ENCODE measurements around the gene CTLA4. TPM values are rescaled to one million over a fixed set of nuclear protein-coding genes. Genes with fewer than 3 reads are reported as not detected.

The CTLA4 gene
- total and polyA plus RNA-seq, 9 of the 15 experiments (the other 6 are each of a cell fraction or from before 2014, with no cell fraction given): 0.10 to 0.22 (median 0.11) TPM; not detected in 4

GRCh38 chr2:203891474-203891873 lies 23.9 kb downstream of the CTLA4 start:
- no peaks in the 10 kb centered on the region for H3K4me1 ChIP-seq (replicated peaks in 1 of 2; ENCODE audit: control insufficient read depth in 2 of 2, insufficient read depth in 2 of 2, low read length in 2 of 2)
- H2AFZ ChIP-seq (ENCODE audit: low read depth, low read length): no peak overlapping the region
- H3K9me3 ChIP-seq (replicated peaks; ENCODE audit: control insufficient read depth, insufficient read depth, low read depth, low read length): no peaks in the 10 kb centered on the region
- H3K36me3 ChIP-seq (ENCODE audit: control insufficient read depth, insufficient read depth, low read length): no peaks in the 10 kb centered on the region
- H3K4me2 ChIP-seq (ENCODE audit: insufficient read depth, low read length): no peak overlapping the region
- FAIRE-seq: no peak
- intact Hi-C loops (cut with micrococcal nuclease): no loop called here
- ChIA-PET POLR2A (no interaction called here), CTCF (ENCODE audit: low intra/inter-chr PET ratio) (no interaction called here)
- no peaks in the 10 kb centered on the region for H4K20me1 ChIP-seq (replicated peaks; ENCODE audit: control insufficient read depth, insufficient read depth, low read length)
- no peak overlapping the region for H3K9ac ChIP-seq (ENCODE audit: insufficient read depth in 1 of 2, low read depth in 2 of 2, low read length in 2 of 2)
- H3K79me2 ChIP-seq (ENCODE audit: control insufficient read depth, insufficient read depth, low read length): no peaks in the 10 kb centered on the region
- no peaks in the 10 kb centered on the region for H3K27me3 ChIP-seq (ENCODE audit: control insufficient read depth in 2 of 2, insufficient read depth in 2 of 2, low read length in 2 of 2)
- H3K27ac ChIP-seq (ENCODE audit: extremely low read depth, low read depth, low read length): no peak overlapping the region
- DNase-seq (ENCODE audit: extremely low read depth in 1 of 4, low spot score in 3 of 4): no peak
- 0% methylated on average over 2 of the region's 2 CpGs for WGBS (ENCODE audit: insufficient coverage, low coverage, missing lambda C conversion rate)
- no TSS peak for BruUV-seq (replicated peaks)
- in situ Hi-C loops (cut with MboI): no loop called here
- no peaks in the 10 kb centered on the region for H3K9me1 ChIP-seq (ENCODE audit: control insufficient read depth, insufficient read depth, low read length)
- no peak for ATAC-seq
- no peak overlapping the region for H3K4me3 ChIP-seq
- TF ChIP-seq CBX5 (IDR thresholded peaks at IDR 0.05; ENCODE audit: borderline replicate concordance, low read depth) (no peak), CBFB (CRISPR knock-in tag; IDR thresholded peaks at IDR 0.05) (no peak), MAFF (IDR thresholded peaks at IDR 0.05; ENCODE audit: low read length) (no peak), CEBPB (tag; IDR thresholded peaks at IDR 0.05) (no peak), SIX5 (IDR thresholded peaks at IDR 0.05; ENCODE audit: borderline replicate concordance in 1 of 2, insufficient read depth in 1 of 2, low read depth in 1 of 2, low read length in 2 of 2) (no peak), BCL6 (CRISPR knock-in tag; IDR thresholded peaks at IDR 0.05) (no peak), PCBP2 (IDR thresholded peaks at IDR 0.05; ENCODE audit: low read depth, low read length, poor library complexity, severe bottlenecking) (no peak), PRMT5 (CRISPR knock-in tag; IDR thresholded peaks at IDR 0.05) (no peak), HBP1 (CRISPR knock-in tag; IDR thresholded peaks at IDR 0.05) (no peak), NR2F6 (CRISPR knock-in tag; IDR thresholded peaks at IDR 0.05) (no peak), GABPB2 (CRISPR knock-in tag; conservative IDR thresholded peaks at IDR 0.05) (no peak), DMBX1 (CRISPR knock-in tag; IDR thresholded peaks at IDR 0.05; ENCODE audit: borderline replicate concordance) (no peak), BCLAF1 (IDR thresholded peaks at IDR 0.05; ENCODE audit: borderline replicate concordance in 1 of 2, control insufficient read depth in 1 of 2, low read depth in 2 of 2, low read length in 1 of 2) (no peak)
- TF ChIP-seq, protein P1, sequence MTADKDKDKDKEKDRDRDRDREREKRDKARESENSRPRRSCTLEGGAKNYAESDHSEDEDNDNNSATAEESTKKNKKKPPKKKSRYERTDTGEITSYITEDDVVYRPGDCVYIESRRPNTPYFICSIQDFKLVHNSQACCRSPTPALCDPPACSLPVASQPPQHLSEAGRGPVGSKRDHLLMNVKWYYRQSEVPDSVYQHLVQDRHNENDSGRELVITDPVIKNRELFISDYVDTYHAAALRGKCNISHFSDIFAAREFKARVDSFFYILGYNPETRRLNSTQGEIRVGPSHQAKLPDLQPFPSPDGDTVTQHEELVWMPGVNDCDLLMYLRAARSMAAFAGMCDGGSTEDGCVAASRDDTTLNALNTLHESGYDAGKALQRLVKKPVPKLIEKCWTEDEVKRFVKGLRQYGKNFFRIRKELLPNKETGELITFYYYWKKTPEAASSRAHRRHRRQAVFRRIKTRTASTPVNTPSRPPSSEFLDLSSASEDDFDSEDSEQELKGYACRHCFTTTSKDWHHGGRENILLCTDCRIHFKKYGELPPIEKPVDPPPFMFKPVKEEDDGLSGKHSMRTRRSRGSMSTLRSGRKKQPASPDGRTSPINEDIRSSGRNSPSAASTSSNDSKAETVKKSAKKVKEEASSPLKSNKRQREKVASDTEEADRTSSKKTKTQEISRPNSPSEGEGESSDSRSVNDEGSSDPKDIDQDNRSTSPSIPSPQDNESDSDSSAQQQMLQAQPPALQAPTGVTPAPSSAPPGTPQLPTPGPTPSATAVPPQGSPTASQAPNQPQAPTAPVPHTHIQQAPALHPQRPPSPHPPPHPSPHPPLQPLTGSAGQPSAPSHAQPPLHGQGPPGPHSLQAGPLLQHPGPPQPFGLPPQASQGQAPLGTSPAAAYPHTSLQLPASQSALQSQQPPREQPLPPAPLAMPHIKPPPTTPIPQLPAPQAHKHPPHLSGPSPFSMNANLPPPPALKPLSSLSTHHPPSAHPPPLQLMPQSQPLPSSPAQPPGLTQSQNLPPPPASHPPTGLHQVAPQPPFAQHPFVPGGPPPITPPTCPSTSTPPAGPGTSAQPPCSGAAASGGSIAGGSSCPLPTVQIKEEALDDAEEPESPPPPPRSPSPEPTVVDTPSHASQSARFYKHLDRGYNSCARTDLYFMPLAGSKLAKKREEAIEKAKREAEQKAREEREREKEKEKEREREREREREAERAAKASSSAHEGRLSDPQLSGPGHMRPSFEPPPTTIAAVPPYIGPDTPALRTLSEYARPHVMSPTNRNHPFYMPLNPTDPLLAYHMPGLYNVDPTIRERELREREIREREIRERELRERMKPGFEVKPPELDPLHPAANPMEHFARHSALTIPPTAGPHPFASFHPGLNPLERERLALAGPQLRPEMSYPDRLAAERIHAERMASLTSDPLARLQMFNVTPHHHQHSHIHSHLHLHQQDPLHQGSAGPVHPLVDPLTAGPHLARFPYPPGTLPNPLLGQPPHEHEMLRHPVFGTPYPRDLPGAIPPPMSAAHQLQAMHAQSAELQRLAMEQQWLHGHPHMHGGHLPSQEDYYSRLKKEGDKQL (CRISPR knock-in tag; IDR thresholded peaks at IDR 0.05; ENCODE audit: borderline replicate concordance): no peak
